GM19043 (cell line): ENCODE results near the gene BTRC.

Source experiments
- ATAC-seq: cut with Tn5 transposase; IDR thresholded peaks from one replicate; pipeline ENCODE4 v1.9.1; 2021; ENCODE audit warnings: low read depth; ENCODE audit not compliant: unreplicated experiment

The BTRC gene

DNA sequence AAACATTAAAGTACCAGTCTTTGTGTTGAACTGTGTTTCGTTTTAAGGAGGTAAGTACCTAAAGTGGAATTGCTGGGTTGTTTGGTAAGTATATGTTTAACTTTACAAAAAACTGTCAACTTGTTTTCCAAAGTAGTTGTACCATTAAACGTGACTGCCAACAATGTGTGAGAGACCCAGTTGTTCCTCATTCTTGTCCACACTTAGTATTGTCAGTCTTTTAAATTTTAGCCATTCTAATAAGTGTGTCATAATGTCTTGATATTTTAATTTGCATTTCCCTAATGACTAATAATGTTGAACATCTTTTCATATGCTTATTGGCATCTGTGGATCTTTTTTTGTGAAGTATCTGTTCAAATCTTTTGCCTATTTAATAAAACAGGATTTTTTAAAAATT, 159.8 kb downstream of the BTRC start:
- no peak for ATAC-seq

DNA sequence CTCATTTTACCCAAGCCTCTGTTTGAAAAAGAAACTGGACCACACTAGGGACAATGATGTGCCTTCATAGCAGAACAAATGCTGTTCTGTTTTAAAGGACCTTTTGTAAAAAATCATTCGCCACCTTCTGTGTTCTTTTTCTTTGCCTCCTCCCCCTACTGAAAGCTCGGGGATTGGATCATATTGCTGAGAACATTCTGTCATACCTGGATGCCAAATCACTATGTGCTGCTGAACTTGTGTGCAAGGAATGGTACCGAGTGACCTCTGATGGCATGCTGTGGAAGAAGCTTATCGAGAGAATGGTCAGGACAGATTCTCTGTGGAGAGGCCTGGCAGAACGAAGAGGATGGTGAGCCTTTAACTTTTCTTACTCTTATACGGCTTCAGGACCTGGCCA, 171.9 kb downstream of the BTRC start:
- no peak for ATAC-seq

DNA sequence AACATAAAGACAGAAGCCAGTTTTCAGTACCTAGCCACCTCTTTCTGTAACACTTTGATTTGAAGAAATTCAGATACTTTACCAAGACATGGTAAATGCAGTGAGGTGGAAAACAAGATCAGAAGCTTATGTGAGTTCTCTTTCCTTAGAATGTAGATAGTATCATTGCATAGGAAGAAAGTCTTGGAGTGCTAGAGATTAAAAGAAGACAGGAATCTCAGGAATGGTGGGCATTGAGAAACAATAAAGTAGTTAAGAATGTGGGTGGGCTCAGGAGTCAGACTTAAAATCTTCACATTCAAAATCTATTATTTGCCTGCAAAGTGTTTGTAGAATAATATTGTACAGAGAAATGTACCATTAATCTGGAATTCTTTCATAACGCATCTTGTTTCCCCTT, 175.2 kb downstream of the BTRC start:
- no peak for ATAC-seq

DNA sequence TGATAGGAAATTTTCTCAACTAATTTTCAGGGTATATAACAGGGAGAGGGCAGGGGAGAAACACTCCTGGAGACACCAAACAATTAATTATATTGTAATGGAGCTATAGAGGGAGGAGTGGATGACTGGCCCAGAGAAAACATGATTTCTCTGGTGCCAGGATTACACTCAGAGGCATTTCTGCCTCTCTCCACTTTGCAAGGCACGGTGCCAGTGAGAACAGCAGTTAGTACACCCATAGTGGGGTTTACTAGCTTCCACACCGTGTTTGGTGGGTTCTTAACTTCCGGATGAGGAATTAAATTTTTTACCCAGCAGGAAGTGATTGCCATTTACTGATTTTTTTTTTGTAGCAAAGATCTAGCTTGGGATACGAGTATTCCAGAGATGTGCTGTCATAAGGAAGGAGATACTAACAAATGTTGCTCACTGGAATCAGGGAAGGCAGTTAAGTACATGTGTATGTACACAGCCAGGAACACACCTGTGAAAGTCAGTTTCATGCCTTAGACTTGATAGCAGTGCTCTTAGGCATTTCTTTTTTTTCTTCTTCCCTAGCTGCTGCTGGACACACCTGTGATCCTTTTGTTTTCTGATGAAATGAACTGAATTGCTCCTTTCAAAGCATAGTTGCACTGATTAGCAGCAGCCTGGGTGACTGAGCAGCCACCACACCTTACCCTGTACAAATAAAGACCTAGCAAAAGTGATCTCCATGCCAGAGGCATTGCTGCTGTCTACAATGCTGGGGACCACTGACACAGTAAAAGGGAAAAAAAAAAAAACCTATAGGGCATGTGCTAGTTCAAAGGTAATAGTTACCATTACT, 176.0 kb downstream of the BTRC start:
- no peak for ATAC-seq

DNA sequence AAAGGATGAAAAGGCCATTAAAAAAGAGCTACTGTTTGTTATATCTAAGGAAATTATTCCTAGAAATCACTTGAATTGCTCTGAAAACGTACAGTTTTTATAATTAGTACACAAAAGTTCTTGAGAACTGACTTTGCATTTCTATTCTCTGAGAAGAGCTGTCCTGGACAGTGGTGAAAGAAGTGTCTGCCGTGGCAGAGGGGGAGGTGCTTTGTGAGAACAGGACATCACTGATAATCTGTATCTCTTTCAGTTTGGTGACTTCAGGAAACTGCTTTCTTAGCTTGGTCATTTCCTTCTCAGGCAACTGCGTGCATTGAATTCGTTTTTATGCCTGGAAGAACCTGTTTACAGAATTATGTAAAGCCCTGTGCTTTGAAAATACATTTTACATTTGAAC, 182.0 kb downstream of the BTRC start:
- ATAC-seq, result no peak

DNA sequence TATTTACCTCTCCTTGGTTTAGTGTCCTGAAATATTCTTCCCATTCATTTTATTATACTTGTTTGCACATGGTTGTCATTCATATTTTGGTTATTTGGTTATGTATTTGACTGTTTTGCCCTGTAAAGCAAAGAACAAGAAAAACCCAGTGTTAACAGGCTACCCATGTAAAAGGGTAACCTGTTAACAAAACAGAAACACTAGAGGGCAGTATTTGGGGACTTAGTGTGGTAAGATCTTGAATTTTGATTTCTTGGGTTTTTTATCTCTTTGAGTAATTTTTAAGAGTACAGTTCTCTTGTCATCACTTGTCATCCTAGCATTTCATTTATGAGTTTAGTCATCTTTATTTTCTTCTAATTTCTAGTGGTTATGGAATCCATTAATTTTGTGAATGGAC, 182.8 kb downstream of the BTRC start:
- no peak for ATAC-seq

DNA sequence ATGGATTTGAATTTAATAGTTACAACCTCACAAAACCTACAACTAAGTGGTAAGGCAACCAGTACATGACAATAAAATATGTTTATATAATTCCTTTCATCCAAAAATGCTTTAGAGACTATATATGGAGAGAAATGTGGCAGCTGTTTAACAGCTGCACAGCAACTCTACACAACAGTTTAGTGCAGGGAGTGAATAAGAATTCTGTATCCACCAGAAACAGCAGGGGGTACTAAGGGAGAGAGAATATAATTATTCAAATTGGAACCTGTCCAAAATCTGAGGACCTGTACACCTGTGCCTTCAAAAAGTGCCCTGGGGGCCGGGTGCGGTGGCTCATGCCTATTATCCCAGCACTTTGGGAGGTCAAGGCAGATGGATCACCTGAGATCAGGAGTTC, 184.5 kb downstream of the BTRC start:
- no peak for ATAC-seq

DNA sequence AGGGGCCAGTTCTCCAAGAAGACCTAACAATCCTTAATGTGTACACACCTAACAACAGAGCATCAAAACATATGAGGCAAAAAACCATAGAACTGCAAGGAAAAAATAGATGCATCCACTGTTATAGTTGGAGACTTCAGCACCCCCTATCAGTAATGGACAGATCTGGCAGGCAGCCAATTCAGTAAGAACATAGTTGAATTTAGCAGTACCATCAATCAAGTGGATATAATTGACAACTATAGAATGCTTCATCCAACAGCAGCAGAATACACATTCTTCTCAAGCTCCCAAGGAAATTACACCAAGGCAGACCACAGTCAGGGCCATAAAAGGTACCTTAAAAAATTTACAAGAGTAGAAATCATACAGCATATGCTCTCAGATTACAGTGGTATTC, 191.9 kb downstream of the BTRC start:
- no peak for ATAC-seq

DNA sequence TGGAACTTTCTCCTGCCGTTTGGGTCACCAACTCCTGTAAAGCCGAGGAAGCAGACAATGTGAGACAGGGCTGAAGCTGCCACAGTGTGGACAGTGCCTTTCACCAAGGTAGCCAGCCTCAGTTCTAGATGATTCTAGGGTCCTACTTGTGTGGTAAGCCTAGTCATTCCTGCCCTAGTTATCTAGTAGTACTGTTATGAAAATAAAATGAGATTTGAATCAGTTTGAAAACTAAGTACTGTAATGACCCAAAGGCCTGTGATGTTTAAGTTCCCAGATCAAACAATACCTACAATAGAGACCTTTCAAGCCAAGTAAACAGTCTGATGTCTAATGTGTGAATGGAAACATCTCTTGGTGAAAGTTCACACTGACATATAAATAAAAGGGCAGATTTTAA, 197.0 kb downstream of the BTRC start:
- no peak for ATAC-seq

DNA sequence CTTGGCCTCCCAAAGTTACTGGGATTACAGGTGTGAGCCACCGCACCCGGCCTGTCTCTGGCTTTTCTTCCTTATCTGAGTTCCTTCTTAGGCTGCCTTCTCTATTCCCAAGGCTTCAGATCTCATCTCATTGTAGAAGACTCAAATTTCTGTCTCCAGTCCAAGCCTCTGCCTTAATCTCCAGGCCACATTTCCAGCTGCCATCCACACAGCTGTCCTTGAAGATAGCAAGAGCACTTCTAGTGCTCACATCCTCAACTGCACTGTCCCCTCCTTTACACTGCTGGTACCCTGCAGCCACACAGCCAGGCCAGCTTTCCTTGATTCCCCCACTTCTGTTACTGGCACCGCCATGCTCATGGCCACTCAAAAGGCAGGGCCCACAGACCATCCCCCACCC, 198.5 kb downstream of the BTRC start:
- no peak for ATAC-seq

DNA sequence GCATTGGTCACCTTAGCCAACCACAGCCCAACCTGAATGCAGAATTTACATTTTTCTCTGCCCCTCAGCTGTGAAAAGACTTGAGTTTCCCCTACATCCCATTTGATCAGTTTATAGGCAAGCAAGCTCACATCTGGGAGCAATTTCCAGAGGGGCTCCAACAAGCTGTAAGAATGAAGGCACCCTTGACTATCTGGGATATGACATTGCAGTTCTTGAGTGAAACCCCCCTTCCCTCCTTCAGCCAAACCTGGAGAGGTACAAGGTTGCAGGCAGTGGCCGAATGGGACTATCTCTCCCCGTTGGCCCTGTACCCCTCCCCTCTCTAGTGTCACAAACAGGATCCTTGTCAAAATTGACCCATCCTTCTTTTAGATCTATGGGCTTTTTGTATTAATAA, 203.6 kb downstream of the BTRC start:
- ATAC-seq, result no peak

DNA sequence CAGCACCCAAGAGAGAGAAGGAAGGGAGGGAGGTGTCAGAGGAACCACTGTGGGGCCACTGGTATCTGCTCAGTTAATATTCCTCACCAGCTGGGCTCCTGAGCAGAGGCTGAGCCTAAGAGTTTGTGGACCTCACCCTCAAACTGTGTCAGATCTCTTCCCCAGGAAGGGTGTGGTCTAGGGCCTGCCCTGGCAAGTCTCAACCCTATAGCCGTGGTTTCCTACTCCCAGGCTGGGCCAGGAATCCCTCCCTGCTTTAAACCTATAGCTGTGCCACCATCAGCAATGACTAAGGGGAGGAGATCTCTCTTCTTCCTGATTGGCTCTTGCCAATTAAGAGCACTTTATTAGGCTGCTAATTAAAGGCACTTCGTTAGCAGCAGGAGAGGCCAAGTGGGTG, 204.2 kb downstream of the BTRC start:
- ATAC-seq, result no peak

DNA sequence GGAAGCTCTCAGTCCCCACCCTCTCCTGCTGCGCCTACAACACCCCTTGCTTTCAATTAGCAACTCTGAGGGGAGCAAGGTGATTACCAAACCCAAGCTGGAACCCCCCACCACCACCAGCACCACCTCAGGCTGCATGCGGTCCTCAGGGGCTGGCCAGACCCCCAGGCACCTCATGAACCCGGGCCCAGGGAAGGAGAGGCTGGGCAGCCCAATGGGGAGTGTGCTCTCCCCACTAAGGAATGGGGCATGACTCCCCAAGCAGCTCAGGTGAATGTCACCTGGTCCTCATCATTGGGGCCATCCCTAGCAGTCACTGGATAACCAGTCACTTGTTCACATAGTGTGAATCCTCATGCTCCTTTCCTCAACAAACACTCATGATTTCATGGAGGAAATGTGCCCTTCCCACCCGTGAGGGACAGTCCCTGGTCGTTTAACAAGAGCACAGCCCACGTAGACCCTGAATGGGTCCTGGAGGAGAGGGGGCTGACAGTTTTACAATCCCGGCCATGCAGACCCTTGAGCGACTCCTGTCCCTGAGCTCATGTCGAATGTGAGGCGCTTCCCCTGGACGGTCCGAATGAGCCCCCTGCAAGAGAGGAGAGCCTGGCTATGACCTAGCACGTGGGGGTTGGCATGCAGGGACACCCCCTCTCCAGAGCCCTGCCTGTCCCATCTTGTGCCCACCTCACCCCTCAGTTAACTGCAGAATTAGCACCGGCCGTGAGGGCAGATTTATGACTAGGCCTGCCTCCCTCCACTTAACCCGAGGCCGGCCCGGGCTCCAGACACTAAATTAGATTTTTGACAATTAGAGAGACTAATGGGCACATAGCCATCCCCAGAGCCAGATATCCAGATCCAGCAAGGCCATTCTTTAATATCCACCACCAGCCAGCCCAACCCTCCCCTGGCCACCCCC, 205.0 kb downstream of the BTRC start:
- ATAC-seq, result no peak

DNA sequence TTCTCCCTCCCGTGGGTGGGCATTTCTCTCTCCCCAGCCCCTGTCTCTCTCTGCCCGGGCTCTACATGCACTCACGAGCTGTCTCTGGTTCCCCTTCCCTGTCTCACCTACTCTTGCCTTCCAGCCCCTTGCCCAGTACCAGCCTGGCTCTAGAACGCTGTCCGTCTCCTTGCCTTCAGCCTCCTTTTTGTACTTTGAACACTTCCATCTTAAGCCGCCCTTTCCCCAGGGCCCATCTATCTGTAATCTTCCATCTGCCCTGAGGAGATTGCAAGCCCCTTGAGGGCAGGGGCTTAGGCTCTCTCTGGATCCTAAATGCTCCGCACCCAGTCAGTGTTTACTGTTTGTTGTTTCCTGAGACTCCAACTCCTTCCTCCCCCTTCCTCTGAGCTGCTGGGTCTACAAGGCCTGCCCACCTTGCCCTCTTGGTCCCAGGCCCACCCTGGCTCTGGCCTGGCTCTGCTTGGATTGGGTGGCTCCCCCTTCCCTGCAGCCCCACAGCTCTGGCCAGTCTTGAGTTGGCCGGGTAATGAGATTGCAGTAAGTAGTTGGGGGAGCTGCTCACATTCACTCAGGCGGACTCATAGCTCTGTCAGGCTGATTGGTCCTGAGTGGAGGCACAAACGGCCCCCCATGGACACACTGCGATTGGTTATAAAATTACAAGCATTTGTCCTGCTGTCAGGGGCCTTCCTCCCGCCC, 205.8 kb downstream of the BTRC start:
- ATAC-seq, result no peak

DNA sequence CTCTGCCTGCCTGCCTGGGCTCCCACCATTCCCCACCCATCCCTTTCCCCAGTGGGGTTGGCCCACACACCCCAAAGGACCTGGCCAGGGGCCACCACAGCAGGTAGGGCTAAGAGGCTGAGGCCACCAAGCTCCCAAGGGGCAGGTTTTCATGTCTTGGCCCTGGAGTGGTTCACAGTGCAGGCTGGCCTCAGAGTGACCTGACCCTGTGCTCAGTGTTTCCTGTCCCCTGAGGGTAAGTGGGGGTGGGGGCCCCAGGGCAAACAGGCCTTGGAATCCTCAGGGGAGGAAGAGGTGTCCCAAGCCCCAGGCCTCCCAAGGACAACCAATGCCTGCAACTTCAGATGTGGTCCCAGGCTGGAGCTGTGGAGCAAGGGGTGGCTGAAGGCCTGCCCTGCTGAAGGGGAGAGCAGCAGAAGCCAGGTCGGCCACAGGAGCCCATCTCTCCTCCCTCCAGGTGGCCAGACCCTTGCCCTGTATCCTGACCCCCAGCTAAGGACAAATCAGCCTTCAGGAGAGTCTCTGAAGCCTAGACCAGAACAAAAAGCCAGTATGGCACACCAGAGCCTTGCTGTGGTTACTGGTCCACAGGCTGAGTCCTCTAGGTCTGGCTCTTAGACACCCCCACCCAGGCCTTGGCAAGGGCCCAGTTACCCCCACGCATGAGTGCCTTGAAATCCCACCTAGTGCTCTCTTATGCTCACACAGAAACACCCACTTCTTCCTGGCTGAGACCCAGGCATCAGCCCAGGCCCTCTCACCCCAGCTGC, 206.5 kb downstream of the BTRC start:
- ATAC-seq, result no peak

DNA sequence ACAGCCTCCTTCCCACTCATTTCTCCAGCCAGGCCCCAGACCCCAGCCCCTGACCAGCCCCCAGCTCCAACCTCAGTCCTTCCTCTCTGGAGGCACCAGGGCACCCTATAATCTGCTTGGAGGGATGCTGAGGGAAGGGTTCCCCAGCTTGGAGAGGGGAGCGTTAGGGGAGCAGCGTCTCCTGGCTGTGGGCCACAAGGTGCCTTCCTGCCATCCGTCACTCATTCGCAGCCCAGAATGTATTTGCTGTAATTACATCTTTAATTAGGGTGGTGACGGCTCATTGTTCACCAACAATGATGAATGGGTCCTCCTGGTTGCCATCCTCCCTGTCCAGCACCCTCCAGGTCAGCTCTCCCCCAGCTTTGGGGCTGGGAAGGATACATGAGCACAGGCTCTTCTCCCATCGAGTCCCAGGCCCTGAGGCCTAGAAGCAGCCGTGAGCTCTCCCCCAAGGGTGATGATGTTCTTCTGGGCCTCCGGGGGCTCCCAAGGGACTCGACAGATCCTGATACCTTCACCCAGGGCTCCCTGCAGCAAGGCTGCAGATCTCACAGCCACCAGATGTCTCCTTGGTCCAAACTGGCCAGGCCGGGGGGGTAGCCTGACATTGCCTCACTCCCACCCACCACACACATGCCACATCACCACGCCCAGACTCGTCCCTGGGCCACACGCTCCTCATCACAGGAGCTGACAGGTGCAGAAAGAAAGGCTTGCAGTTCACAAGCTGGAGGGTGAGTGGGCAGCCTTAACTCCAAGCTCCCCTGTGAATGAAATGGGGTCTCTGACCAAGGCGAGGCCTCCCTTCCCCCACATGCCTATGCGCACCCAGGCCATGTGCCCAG, 207.3 kb downstream of the BTRC start:
- no peak for ATAC-seq

DNA sequence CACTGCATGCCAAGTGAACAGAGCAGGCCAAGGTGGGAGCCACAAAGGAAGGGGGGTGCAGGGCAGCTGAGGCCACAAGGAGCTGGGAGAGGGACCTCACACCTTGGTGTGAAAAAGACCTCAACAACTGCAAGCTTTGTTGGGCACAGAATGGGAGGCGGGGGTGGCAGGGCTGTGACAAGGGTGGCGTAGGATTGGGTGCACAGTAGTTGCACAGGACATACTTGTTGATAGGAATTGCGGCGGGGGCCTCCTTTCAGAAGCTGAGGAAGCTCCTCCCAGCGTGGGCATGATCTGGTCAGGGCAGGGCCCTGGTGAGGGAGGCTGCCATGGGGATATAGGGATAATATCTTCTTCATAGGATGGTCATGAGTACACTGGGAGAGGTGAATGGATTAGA, 208.3 kb downstream of the BTRC start:
- ATAC-seq, result no peak

DNA sequence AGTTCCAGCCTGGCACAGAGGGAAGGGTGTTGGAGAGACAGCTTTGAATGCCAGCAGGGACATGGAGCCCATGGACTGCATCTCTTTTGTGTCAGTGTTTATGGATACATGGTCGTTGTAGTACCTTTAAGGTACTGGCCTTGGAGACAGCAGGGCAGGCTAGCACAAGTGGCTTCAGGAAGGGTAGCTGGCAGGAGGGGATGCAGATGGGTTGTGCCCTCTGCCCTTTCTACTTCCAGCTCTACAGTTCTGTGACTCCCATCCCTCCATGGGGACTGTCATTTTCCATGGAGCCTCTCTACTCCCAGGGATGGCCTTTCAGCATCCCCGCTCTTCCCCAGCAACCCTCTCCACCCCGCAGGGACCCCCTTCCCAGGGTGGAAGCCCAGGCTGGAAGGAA, 209.0 kb downstream of the BTRC start:
- no peak for ATAC-seq

DNA sequence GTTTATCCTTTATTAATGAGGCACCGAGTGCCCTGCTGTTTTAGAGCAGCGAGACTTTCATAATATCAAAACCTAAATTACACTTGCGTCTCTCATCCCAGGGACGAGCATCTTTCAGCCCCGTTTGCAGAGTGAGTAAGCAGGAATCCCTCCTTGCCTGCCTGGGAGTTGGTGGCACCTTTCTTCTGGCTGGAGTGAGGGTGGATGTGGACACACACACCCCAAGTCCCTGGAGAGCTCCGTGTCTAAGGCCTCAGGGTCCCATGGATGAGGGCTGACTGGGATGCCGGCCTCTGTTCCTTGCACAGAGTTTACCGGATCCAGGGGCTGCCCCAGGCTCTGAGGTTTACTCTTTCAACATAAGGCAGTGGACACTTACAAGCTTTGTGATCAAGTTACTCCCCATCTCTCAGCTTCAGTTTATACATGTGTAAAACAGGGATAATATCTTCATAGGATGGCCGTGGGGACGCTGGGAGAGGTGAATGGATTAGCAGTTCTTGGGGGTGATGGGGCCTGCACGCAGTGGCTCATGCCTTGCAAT, 209.6 kb downstream of the BTRC start:
- ATAC-seq, result no peak
